ENCODE data around the gene GLRX3.
A peak's percentile ranks its signal among the peaks of the same experiment; 100 is the strongest.

The GLRX3 gene

GRCh38 chr10:130138479-130138866 is 2.3 kb downstream of the GLRX3 start:
- no peak for TF ChIP-seq CTCF (IDR thresholded peaks at IDR 0.05; ENCODE audit: low read depth, low read length)
- H3K4me3 ChIP-seq (ENCODE audit: low read depth, low read length), result peak overlapping the region; percentile 12; the same call in 1 of the 2 replicates

- no peak for TF ChIP-seq CTCF (IDR thresholded peaks at IDR 0.05; ENCODE audit: low read depth, low read length)
- H3K4me3 ChIP-seq (ENCODE audit: low read depth, low read length), result no peak overlapping the region
Observed at GRCh38 chr10:130140425-130140824, 4.2 kb downstream of the GLRX3 start.

- TF ChIP-seq CTCF (IDR thresholded peaks at IDR 0.05; ENCODE audit: low read depth, low read length), result no peak
- no peak overlapping the region for H3K4me3 ChIP-seq (ENCODE audit: low read depth, low read length)
Observed at GRCh38 chr10:130141038-130141437, 4.8 kb downstream of the GLRX3 start.

- no peak overlapping the region for H3K4me3 ChIP-seq (ENCODE audit: low read depth, low read length)
- TF ChIP-seq CTCF (IDR thresholded peaks at IDR 0.05; ENCODE audit: low read depth, low read length), result no peak
Observed at GRCh38 chr10:130141460-130141859, 5.3 kb downstream of the GLRX3 start.

- no peak for TF ChIP-seq CTCF (IDR thresholded peaks at IDR 0.05; ENCODE audit: low read depth, low read length)
- H3K4me3 ChIP-seq (ENCODE audit: low read depth, low read length), result no peak overlapping the region
Observed at GRCh38 chr10:130141878-130142277, 5.7 kb downstream of the GLRX3 start.

- H3K4me3 ChIP-seq (ENCODE audit: low read depth, low read length), result no peak overlapping the region
- TF ChIP-seq CTCF (IDR thresholded peaks at IDR 0.05; ENCODE audit: low read depth, low read length), result no peak
Observed at GRCh38 chr10:130146042-130146441, 9.9 kb downstream of the GLRX3 start.

- H3K4me3 ChIP-seq (ENCODE audit: low read depth, low read length), result no peak overlapping the region
- TF ChIP-seq CTCF (IDR thresholded peaks at IDR 0.05; ENCODE audit: low read depth, low read length), result no peak
Observed at GRCh38 chr10:130159192-130159794, 23.1 kb downstream of the GLRX3 start.
